ENCODE data around the gene PLEKHA5. TPM values are rescaled to one million over a fixed set of nuclear protein-coding genes. Genes with fewer than 3 reads are reported as not detected.
A peak's percentile ranks its signal among the peaks of the same experiment; 100 is the strongest.

Gene PLEKHA5
- total RNA-seq, 4 donors from 2014 or later: 11.3 to 33.1 (median 16.9) TPM

DNA sequence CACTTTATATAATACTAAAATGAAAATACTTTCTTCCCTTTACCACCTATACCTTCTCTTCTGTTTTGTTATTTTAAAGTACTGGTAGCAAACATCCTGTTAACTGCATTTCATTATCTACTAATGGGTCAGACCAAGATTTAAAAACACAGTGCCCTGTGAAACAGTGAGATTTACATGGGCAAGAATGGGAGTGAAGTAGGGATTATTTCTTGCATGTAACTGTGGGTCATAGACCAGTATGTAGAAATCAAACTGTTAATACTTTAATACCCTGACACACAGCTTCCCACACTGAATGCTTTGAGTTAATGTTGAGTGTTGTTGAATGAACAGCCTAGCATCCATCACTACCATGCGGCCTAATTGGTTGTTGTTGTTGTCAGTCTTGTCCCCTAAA is 61.6 kb downstream of the PLEKHA5 start:
- DNase-seq (ENCODE audit: low spot score) (no peak), ATAC-seq (ENCODE audit: low FRiP score) (peak; percentile 26)
- TF ChIP-seq, protein P1, sequence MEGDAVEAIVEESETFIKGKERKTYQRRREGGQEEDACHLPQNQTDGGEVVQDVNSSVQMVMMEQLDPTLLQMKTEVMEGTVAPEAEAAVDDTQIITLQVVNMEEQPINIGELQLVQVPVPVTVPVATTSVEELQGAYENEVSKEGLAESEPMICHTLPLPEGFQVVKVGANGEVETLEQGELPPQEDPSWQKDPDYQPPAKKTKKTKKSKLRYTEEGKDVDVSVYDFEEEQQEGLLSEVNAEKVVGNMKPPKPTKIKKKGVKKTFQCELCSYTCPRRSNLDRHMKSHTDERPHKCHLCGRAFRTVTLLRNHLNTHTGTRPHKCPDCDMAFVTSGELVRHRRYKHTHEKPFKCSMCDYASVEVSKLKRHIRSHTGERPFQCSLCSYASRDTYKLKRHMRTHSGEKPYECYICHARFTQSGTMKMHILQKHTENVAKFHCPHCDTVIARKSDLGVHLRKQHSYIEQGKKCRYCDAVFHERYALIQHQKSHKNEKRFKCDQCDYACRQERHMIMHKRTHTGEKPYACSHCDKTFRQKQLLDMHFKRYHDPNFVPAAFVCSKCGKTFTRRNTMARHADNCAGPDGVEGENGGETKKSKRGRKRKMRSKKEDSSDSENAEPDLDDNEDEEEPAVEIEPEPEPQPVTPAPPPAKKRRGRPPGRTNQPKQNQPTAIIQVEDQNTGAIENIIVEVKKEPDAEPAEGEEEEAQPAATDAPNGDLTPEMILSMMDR (IDR thresholded peaks at IDR 0.05): no peak

DNA sequence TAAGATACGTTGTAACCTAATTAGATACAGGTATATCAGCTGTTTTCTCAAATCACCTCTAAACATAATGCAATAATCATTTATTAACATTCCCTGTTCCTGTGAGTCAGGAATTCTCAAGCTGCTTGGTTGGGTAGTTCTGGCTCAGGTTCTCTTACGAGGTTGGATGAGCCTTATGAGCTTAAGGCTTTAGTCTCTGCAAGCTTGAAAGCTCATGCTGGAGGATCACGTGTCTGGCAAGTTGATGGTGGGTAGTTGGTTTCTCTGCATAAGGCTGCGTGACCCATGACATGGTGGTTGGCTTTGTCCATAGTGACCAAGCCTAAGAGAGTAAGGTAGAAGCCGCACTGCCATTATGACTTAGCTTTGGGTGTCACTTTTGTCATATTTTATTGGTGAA is 62.0 kb downstream of the PLEKHA5 start:
- ATAC-seq (ENCODE audit: low FRiP score) (no peak), DNase-seq (ENCODE audit: low spot score) (no peak)
- TF ChIP-seq, protein P1 (IDR thresholded peaks at IDR 0.05): no peak

DNA sequence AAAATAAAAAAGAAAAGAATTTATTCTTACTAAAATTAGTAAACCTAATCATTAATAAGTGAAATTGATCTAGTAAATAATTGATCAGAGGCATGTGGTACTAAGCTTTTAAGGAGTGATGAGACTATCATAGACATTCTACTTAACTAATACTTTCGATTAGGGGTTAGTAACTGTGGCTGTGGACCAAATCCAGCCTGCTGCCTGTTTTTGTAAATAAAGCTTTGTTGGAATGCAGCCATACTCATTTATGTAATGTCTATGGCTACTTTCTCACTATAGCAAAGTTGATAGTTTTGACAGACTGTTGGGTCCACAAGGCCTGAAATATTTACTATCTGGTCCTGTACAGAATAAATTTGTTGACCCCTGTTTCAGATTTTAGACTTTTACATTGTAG is 63.2 kb downstream of the PLEKHA5 start:
- TF ChIP-seq, protein P1 (IDR thresholded peaks at IDR 0.05): no peak
- ATAC-seq (ENCODE audit: low FRiP score) (no peak), DNase-seq (ENCODE audit: low spot score) (no peak)

DNA sequence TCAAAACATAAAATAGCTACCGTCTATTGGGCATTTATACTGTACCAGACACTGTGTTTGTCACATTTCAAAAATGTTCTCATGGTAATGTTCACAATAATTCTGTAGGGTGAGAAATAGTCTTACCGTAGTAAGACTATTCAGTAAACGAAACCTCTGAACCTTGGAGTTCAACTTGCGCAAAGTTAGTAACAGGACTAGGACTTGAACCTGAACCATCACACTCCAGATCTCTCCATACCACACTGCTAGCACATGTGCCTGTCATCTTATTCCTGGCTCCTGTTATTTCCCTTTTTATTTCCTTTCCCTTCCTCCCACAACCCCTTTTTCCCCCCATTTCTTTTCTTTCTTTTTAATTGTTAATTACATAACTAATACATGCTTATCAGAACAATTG is 65.4 kb downstream of the PLEKHA5 start:
- DNase-seq (ENCODE audit: low spot score): no peak
- TF ChIP-seq, protein P1 (IDR thresholded peaks at IDR 0.05): no peak
- no peak for ATAC-seq (ENCODE audit: low FRiP score)

DNA sequence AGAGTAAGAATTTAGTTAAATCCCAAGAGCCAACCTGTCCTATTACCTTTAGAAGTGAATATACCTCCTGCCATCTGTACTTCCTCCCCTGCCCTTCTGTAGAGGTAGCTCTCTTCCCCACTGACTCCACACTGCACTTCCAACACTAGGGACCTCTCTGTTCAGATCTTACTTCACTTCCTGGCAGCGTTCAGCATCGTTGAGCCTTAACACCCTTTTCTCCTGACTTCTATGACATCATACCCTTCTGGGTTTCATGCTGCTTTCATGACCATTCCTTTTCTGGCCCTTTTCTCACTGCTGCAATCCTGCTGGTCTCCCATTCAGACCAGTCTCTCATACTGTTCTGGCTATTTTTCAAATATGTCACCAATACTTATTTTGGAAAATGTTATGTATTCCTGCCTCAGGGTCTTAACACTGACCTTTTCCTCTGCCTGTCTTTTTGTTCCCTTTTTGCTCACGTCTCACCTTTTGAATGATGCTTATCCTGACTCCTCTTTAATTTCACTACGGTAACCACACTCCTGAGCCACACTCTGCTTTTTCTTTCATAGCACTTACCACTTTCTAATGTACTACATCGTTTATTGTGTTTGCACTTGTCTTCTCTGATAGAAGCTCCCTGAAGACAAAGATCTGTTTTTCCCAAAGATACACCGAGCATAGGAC is 67.6 kb downstream of the PLEKHA5 start:
- no peak for DNase-seq (ENCODE audit: low spot score)
- TF ChIP-seq, protein P1 (IDR thresholded peaks at IDR 0.05): no peak
- no peak for ATAC-seq (ENCODE audit: low FRiP score)

DNA sequence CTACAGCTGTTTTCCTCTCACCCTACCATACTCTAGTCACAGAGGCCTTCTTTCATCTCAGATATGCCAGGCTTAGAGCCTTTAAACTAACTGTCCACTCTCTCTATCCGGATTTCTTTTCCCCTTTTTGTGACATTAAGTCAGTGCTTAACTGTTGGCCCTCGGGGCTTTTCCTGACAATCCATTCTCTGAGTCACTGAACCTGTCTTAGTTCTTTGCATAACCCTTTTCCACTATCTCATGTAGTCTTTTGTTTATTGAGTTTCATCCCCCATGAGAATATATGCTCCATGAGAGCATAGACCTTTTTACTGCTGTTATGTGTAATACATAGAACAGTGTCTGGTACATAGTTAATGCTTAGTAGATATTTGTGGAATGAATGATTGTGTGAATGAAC is 68.7 kb downstream of the PLEKHA5 start:
- TF ChIP-seq, protein P1 (IDR thresholded peaks at IDR 0.05): no peak
- DNase-seq (ENCODE audit: low spot score) (no peak), ATAC-seq (ENCODE audit: low FRiP score) (no peak)

DNA sequence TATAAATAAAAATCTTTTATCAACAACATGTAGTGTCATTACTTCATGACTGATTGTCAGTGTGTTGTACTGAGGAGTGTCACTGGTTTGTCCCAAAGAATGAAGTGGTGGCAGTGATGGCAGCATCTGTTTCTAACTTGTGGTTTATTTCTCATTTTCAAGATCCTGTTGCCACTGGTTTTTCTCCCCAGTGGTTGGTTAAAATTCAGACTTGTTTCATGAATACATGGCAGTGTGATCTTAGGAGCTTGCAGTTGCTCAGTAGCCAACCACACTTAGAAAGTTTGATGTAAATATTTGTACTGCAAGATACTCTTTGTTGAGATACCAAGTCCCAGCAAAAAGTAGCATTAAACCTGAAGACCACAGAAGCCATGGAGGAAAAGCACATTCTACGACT is 69.8 kb downstream of the PLEKHA5 start:
- ATAC-seq (ENCODE audit: low FRiP score): no peak
- DNase-seq (ENCODE audit: low spot score): no peak
- TF ChIP-seq, protein P1 (IDR thresholded peaks at IDR 0.05): no peak
